Measurements from ENCODE around the gene ESPN.
"Not testable (repeated sequence)": the region's sequence is repeated elsewhere in the genome, so short reads cannot be mapped to it uniquely, and the experiment has no call there.

Gene ESPN, protein sequence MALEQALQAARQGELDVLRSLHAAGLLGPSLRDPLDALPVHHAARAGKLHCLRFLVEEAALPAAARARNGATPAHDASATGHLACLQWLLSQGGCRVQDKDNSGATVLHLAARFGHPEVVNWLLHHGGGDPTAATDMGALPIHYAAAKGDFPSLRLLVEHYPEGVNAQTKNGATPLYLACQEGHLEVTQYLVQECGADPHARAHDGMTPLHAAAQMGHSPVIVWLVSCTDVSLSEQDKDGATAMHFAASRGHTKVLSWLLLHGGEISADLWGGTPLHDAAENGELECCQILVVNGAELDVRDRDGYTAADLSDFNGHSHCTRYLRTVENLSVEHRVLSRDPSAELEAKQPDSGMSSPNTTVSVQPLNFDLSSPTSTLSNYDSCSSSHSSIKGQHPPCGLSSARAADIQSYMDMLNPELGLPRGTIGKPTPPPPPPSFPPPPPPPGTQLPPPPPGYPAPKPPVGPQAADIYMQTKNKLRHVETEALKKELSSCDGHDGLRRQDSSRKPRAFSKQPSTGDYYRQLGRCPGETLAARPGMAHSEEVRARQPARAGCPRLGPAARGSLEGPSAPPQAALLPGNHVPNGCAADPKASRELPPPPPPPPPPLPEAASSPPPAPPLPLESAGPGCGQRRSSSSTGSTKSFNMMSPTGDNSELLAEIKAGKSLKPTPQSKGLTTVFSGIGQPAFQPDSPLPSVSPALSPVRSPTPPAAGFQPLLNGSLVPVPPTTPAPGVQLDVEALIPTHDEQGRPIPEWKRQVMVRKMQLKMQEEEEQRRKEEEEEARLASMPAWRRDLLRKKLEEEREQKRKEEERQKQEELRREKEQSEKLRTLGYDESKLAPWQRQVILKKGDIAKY

DNA sequence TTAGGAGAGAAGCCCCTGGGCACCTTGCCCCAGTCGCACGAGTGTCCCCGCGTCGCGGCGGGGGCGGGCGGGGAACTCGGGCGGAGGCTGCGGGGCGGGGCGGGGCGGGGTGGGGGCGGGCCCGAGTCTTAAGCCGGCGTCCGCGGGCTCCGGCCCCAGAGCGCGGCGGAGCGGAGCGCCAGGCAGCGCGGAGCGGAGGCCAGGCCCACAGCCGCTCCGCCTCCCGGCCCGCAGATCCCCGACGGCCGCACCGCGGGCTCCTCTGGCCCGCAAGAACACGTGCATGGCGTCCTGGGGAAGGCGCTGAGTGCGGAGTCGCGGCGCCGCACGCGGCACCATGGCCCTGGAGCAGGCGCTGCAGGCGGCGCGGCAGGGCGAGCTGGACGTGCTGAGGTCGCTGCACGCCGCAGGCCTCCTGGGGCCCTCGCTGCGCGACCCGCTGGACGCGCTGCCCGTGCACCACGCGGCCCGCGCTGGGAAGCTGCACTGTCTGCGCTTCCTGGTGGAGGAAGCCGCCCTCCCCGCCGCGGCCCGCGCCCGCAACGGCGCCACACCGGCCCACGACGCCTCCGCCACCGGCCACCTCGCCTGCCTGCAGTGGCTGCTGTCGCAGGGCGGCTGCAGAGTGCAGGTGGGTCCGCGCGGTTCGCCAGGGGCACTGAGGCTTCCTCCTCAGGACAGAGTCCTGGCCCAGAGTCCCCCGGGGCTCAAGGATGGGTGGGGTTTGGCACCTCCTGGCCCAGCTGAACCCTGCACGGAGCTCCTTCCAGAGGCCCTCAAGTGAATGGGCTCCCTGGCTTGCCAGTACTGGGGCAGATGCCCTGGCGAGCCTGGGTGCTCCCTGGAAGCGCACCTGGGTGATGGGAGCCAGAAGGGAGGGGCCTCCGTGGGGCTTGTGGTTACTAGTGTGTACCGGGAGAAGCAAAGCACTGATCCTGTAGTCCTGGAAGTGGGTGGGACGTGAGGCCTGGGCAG, at the start of gene ESPN:
Gene ESPN (plus strand): TSS at position 158 of the 975 bp plus-strand sequence. CDS start 180 bp downstream, at position 338.
- DNase-seq (ENCODE audit: low read depth in 2 of 2), result no peak

DNA sequence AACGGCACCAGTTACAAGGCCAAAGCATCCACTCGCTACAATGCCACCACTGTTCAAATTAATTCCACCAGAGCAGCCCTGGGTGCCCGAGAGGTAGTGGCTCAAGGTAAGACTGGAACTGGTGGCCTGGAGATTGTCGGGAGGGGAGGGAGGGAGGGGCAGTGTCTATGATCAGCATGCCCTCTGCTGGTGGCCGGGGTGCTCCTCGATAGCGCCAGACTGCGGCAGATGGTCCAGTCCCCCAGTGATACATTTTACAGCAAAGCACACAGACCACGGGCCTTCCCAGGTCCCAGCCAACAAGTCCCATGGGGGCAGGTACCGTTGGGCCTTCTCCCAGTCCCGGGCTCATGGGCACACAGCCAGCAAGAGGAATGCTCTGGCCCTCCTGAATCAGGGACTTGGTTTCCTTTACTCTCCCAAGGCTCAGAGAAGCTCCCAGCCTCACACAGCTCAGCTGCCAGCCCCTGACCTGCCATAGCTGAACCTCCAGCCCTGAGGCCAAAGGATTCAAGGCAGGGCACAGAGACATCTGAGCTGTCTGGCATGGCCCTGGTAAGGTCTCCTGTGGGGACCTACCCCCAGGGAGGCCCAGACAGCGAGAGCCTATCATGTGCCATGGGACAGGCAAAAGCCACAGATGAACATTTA, 46.4 kb upstream of the ESPN start:
- DNase-seq (ENCODE audit: low read depth in 2 of 2), result no peak

- no peak for DNase-seq (ENCODE audit: low read depth in 2 of 2)
These were observed 44.5 kb upstream of the ESPN start for GRCh38 chr1:6380037-6380436.

- no peak for DNase-seq (ENCODE audit: low read depth in 2 of 2)
These were observed 40.4 kb upstream of the ESPN start for GRCh38 chr1:6384135-6384534.

DNA sequence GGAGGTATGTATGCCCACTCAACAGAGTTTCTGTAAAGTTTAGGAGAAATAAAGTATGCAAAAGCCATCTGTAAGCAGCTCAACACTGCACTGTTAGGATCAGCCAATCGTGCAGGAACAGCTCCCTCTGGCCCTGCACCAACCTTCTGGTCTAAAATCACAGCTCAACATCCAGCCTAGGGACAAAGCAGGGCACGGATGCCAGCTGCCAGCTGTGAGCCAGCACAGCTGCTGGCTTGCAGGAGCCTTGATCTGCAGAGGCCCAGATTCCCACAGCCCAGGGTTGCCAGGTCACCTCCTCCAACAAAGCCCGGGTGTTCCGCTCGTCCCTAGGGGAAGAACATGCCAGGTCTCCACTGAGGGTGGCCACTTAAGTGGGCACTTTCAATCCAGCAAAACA, 39.6 kb upstream of the ESPN start:
- no peak for DNase-seq (ENCODE audit: low read depth in 2 of 2)

- DNase-seq (ENCODE audit: low read depth in 2 of 2), result peak in 1 of 2 experiments; percentile 17
These were observed 38.9 kb upstream of the ESPN start for GRCh38 chr1:6385488-6386191.

DNA sequence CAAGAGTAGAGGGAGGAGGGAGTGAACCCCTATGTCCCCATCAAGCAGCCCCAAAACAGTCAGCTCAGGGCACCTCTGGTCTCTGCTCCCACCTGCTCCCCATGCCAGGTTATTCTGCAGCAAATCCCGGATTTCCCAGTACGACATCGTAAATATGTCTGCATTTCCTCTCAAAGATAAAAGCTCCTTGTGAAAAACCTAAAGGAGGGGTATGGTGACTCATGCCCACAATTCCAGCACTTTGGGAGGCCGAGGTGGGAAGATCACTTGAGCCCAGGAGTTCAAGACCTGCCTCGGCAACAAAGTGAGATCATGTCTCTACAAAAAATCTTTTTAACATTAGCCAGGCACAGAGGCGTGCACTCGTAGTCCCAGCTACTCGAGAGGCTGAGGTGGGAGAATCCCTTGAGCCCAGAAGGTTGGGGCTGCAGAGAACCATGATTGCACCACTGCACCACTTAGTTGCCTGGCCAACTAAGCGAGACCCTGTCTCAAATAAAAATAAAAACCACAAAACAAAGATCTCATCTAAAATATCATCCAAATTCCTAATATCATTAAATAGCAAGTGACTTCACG, 38.1 kb upstream of the ESPN start:
- no peak for DNase-seq (ENCODE audit: low read depth in 2 of 2)

DNA sequence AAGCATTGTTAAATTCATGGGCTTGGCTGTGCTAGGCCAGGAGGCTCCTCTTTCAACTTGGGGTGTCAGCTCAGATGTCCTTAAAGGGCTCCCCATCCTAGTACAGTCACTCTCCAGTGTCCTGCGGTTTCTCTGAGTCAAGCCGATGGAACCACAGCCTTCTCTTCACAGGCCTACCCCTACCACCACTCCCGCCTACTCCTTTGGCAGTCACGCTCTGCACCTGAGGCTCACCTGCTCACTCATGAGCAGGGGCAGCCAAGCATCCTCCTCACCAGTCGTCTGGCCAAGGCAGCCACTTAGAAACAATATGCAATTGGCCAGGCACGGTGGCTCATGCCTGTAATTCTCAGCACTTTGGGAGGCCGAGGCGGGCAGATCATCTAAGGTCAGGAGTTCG, 34.6 kb upstream of the ESPN start:
- DNase-seq (ENCODE audit: low read depth in 2 of 2), result no peak

DNA sequence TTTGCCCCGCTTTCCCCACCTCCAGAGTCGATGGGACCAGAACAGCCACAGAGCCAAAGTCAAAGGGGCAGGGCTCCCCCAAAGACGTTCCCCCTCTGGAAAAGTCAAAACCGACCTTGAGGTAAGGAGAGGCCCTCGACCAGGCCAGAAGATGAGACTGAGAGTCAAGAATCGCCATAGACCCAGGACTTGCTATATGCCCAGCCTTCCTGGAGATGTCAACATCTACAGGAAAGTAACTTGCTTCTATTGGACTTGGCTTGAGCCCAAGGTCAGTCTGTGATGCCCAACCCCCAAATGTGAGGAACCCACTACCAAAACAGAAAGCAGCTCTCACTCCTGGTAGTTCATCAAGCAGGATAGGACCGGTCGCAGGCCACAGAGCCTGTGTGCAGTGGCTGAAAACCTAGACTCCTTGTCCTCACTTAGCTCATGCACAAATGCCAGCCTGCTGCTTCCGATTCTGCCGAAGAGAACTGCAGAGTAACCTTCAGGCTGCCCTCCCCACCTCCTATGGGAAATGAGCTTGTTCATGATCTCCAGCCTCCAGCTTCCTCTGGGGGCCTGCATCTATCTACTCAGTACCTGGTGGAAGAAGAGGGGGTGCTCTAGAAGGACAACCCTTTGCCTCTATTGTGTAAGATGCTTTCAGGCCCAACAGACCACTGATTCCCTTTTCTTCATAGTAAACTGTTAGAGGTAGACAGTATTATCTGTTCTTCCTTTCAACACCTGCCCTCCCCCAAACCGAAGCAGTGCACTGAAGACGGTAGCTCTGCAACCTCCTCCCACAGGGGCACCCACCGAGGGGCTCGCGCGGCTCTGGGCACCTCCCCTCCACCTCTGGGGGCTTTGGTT, 32.4 kb upstream of the ESPN start:
- no peak for DNase-seq (ENCODE audit: low read depth in 2 of 2)

GRCh38 chr1:6392809-6393399, 31.7 kb upstream of the ESPN start:
- DNase-seq (ENCODE audit: low read depth in 2 of 2), result no peak

DNA sequence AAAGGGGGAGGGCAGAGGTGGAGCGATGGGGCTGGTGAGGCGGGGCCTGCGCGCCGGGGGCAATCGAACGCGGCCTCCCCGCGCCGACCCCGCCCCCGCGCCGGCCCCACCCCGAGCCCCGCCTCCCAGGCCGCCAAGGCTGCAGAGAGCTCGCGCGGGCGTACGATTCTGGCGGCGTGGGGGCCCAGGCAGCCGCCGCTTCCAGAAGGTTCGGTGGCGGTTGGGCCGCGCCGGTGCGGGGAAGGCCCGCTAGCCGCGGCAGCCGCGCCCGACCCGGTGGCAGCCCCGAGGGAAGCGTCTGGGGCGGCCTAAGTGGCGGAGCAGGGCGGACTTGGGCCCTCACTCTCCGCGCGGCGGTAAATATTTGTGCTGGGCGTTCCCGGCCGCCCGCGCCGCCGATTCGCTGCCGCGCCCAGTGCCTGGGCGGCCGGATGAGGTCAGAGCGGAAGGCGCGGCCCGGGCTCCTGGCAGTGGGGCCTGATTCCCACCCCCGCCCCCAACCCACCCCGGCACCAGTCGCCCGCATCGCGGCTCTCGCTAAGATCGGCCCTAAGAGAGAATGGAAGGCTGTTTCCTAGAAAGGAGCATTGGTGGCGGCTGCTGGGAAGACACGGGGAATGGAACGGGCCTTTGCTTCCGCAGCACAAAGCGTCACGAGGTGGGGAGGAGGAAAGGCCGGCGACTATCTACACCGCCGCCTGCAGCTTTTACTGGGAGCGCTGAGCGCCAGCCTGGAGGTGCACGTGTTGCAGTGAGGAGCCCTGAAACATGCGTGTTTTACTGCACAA, 31.0 kb upstream of the ESPN start, which contains the start of gene ACOT7:
Gene ACOT7 (minus strand): TSS at position 368 of the 788 bp plus-strand sequence. CDS start 368 bp downstream, outside the sequence.
- peak; percentile 47 to 58 for DNase-seq (ENCODE audit: low read depth in 2 of 2)

DNA sequence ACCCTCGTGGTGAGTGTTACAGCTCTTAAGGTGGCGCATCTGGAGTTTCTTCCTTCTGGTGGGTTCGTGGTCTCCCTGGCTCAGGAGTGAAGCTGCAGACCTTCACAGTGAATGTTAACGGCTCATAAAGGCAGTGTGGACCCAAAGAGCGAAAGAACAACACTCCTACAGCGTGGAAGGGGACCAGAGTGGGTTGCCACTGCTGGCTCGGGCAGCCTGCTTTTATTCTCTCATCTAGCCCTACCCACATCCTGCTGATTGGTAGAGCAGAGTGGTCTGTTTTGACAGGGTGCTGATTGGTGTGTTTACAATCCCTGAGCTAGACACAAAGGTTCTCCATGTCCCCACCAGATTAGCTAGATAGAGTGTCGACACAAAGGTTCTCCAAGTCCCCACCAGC, 29.4 kb upstream of the ESPN start:
- not testable (repeated sequence) for DNase-seq (ENCODE audit: low read depth in 2 of 2)

DNA sequence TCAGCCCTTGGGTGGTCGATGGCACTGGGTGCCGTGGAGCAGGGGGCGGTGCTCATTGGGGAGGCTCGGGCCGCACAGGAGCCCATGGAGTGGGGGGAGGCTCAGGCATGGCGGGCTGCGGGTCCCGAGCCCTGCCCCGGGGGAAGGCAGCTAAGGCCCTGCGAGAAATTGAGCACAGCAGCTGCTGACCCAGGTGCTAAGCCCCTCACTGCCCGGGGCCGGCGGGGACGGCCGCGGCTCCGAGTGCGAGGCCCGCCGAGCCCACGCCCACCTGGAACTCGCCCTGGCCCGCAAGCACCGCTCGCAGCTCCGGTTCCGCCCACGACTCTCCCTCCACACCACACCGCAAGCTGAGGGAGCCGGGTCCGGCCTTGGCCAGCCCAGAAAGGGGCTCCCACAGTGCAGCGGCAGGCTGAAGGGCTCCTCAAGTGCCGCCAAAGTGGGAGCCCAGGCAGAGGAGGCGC, 28.8 kb upstream of the ESPN start:
- not testable (repeated sequence) for DNase-seq (ENCODE audit: low read depth in 2 of 2)

DNA sequence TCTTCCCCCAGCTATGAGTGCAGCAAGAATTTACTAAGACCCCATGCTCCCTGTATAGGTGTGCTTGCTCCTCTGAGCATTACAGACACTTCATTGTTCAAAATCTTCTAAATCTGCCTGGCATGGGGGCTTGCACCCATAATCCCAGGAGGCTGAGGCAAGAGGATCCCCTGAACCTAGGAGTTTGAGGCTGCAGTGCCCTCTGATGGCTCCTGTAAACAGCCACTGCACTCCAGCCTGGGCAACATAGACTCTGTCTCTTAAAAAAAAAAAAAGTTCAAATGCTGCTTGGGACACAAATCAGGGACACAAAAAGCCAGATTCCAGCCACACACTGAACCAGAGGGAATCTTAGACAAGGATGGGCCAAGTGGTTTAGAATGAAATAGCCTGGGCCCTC, 27.6 kb upstream of the ESPN start:
- DNase-seq (ENCODE audit: low read depth in 2 of 2), result no peak

GRCh38 chr1:6397844-6398441, 26.6 kb upstream of the ESPN start:
- DNase-seq (ENCODE audit: low read depth in 2 of 2), result no peak

DNA sequence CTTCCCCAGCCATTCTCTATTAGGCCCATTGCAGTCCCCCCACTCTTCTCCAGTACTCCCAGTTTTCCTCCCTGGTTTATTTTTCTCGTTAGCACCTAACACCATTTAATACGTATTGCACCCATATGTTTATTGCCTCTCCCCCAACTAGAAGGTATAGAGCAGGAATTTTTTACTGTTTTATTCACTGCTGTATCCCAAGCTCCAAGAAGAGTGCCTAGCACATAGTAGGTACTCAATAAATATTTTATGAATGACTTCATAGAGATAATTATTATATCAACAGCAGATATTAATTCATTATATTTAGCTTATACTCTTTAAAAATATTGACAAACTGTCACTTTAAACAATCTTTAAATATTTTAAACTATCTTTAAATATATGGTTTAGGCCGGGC, 25.3 kb upstream of the ESPN start:
- no peak for DNase-seq (ENCODE audit: low read depth in 2 of 2)

GRCh38 chr1:6401673-6402072, 22.9 kb upstream of the ESPN start:
- DNase-seq (ENCODE audit: low read depth in 2 of 2), result no peak

Measured in fibroblast of skin of left biceps (primary cell).